Endothelial cell (in vitro differentiated cells): ENCODE data around the gene MSANTD4. TPM values are rescaled to one million over a fixed set of nuclear protein-coding genes. Genes with fewer than 3 reads are reported as not detected.

Experiments used
- DNase-seq: peaks from one replicate; pipeline ENCODE4 v3.0.0; 2021; ENCODE audit warnings: low spot score
- H3K27ac Mint-ChIP-seq: one replicate; pipeline ENCODE4 v1.8.0; 2021; ENCODE audit warnings: mixed read lengths, inconsistent platforms; ENCODE audit not compliant: unreplicated experiment
- H3K27me3 Mint-ChIP-seq: one replicate; pipeline ENCODE4 v1.8.0; 2021; ENCODE audit warnings: mild to moderate bottlenecking, moderate library complexity, mixed read lengths, inconsistent platforms; ENCODE audit not compliant: unreplicated experiment
- H3K36me3 Mint-ChIP-seq: one replicate; pipeline ENCODE4 v1.8.0; 2021; ENCODE audit warnings: mild to moderate bottlenecking, low read depth, mixed read lengths, inconsistent platforms; ENCODE audit not compliant: unreplicated experiment
- H3K4me1 Mint-ChIP-seq: one replicate; pipeline ENCODE4 v1.8.0; 2021; ENCODE audit warnings: mild to moderate bottlenecking, mixed read lengths, inconsistent platforms; ENCODE audit not compliant: unreplicated experiment
- H3K4me3 Mint-ChIP-seq: one replicate; pipeline ENCODE4 v1.8.0; 2021; ENCODE audit warnings: mild to moderate bottlenecking, mixed read lengths, inconsistent platforms; ENCODE audit not compliant: unreplicated experiment
- H3K9me3 Mint-ChIP-seq: one replicate; pipeline ENCODE4 v1.8.0; 2021; ENCODE audit warnings: mixed read lengths, inconsistent platforms; ENCODE audit not compliant: unreplicated experiment
- total RNA-seq: library from RNA; stranded (reverse); fragmentation: NEBNext Ultra II Directional; extraction: Animal tissue kit (Norgen Biotek cat#: 25700); gene quantifications from one replicate; pipeline ENCODE4 v1.2.1, GENCODE V29; 2021; ENCODE audit not compliant: unreplicated experiment
- TF ChIP-seq, protein P1 (sequence below): fragments of 200-600 bp; sonication (generic); IDR thresholded peaks from one replicate; pipeline ENCODE4 v1.5.0; 2021; ENCODE audit warnings: antibody characterized with exemption; ENCODE audit not compliant: unreplicated experiment

Gene MSANTD4
- total RNA-seq, 1 donor from 2014 or later = 14.5 TPM

- TF ChIP-seq, protein P1, sequence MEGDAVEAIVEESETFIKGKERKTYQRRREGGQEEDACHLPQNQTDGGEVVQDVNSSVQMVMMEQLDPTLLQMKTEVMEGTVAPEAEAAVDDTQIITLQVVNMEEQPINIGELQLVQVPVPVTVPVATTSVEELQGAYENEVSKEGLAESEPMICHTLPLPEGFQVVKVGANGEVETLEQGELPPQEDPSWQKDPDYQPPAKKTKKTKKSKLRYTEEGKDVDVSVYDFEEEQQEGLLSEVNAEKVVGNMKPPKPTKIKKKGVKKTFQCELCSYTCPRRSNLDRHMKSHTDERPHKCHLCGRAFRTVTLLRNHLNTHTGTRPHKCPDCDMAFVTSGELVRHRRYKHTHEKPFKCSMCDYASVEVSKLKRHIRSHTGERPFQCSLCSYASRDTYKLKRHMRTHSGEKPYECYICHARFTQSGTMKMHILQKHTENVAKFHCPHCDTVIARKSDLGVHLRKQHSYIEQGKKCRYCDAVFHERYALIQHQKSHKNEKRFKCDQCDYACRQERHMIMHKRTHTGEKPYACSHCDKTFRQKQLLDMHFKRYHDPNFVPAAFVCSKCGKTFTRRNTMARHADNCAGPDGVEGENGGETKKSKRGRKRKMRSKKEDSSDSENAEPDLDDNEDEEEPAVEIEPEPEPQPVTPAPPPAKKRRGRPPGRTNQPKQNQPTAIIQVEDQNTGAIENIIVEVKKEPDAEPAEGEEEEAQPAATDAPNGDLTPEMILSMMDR = no peak
- Mint-ChIP-seq H3K27ac (no peak overlapping the region), H3K4me1 (no peaks in the 10 kb centered on the region), H3K36me3 (peaks cover 41% of the 10 kb centered on the region), H3K4me3 (no peak overlapping the region), H3K27me3 (no peaks in the 10 kb centered on the region), H3K9me3 (no peaks in the 10 kb centered on the region)
- DNase-seq = no peak
These were observed 20.6 kb downstream of the MSANTD4 start for GRCh38 chr11:106001304-106002012.

DNA sequence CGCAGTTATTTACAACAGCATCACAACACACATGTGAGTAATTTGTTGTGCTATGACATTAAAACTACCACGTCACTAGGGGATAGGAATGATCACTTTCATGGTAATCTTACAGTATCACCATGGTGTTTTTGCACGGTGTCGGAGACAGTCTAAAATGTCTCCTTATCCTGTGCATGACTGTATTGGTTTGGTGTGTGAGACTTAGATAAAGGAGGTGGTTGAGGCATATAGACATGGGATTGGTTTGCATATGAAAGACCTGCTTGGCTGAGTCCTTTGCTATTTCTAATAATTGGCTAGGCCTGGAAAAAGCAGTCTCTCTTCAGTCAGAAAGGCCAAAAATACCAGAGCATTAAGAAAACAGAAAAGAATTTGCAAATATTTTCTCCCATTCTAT, 30.2 kb downstream of the MSANTD4 start:
- peaks cover 6% of the 10 kb centered on the region for H3K27me3 Mint-ChIP-seq
- TF ChIP-seq, protein P1 = no peak
- DNase-seq = no peak
- no peak overlapping the region for H3K4me3 Mint-ChIP-seq
- no peaks in the 10 kb centered on the region for H3K9me3 Mint-ChIP-seq
- H3K4me1 Mint-ChIP-seq = no peaks in the 10 kb centered on the region
- H3K27ac Mint-ChIP-seq = no peak overlapping the region
- H3K36me3 Mint-ChIP-seq = no peaks in the 10 kb centered on the region

- no peaks in the 10 kb centered on the region for H3K36me3 Mint-ChIP-seq
- peaks cover 6% of the 10 kb centered on the region for H3K27me3 Mint-ChIP-seq
- TF ChIP-seq, protein P1 = no peak
- no peaks in the 10 kb centered on the region for H3K9me3 Mint-ChIP-seq
- no peak for DNase-seq
- H3K4me3 Mint-ChIP-seq = no peak overlapping the region
- H3K27ac Mint-ChIP-seq = no peak overlapping the region
- H3K4me1 Mint-ChIP-seq = no peaks in the 10 kb centered on the region
These were observed 32.9 kb downstream of the MSANTD4 start for GRCh38 chr11:105989124-105989523.

DNA sequence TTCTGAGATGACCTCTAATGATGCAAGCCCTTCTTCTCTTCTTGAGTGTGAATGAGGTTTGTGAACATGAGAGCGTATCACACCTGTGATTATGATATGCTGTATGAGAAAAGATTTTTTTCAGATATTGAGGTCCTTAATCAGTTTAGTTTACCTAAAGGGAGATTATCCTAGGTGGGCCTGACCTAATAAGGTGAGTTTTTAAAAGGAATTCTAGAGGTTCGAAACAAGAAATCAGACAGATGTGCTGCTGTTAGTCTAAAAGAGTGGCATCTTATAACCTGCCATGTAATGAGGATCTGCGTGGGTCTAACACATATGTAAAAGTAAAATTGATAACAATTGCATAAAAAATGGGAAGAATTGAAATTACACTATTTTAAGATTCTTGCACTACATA, 33.8 kb downstream of the MSANTD4 start:
- no peak overlapping the region for H3K4me3 Mint-ChIP-seq
- no peaks in the 10 kb centered on the region for H3K9me3 Mint-ChIP-seq
- TF ChIP-seq, protein P1 = no peak

DNA sequence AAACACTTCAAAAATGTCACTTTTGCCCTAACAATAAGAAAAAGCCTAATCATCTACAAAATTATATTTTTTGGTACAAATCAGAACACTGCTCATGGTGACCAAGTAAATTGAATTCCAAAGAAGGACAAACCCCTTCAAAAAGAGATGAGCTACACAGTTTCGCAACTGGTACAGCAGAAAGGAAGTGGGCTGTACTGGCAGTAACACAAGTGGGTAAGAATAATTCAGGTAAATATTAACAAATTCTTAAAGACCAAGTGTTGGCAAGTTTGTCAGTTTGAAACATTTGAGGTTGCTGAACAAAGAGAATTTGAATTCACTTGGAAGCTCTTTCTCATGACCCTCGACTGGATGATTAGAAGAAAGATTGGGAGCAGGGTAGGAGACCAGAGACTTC, 35.5 kb downstream of the MSANTD4 start:
- Mint-ChIP-seq H3K27ac (no peak overlapping the region), H3K27me3 (peaks cover 6% of the 10 kb centered on the region), H3K4me1 (no peaks in the 10 kb centered on the region), H3K9me3 (no peaks in the 10 kb centered on the region), H3K36me3 (no peaks in the 10 kb centered on the region), H3K4me3 (no peak overlapping the region)
- DNase-seq = no peak
- TF ChIP-seq, protein P1 = no peak

More for the DNA sequence above, 33.8 kb downstream of the MSANTD4 start:
- DNase-seq = no peak
- H3K4me1 Mint-ChIP-seq = no peaks in the 10 kb centered on the region
- no peak overlapping the region for H3K27ac Mint-ChIP-seq
- H3K36me3 Mint-ChIP-seq = no peaks in the 10 kb centered on the region
- peaks cover 6% of the 10 kb centered on the region for H3K27me3 Mint-ChIP-seq
